Fibroblast of peridontal ligament (primary cell): ENCODE results near the gene PDE6D.

Experiments
- DNase-seq: peaks from one replicate; pipeline ENCODE4 v3.0.0-alpha.2; 2010; ENCODE audit errors: extremely low read depth

PDE6D gene

DNA sequence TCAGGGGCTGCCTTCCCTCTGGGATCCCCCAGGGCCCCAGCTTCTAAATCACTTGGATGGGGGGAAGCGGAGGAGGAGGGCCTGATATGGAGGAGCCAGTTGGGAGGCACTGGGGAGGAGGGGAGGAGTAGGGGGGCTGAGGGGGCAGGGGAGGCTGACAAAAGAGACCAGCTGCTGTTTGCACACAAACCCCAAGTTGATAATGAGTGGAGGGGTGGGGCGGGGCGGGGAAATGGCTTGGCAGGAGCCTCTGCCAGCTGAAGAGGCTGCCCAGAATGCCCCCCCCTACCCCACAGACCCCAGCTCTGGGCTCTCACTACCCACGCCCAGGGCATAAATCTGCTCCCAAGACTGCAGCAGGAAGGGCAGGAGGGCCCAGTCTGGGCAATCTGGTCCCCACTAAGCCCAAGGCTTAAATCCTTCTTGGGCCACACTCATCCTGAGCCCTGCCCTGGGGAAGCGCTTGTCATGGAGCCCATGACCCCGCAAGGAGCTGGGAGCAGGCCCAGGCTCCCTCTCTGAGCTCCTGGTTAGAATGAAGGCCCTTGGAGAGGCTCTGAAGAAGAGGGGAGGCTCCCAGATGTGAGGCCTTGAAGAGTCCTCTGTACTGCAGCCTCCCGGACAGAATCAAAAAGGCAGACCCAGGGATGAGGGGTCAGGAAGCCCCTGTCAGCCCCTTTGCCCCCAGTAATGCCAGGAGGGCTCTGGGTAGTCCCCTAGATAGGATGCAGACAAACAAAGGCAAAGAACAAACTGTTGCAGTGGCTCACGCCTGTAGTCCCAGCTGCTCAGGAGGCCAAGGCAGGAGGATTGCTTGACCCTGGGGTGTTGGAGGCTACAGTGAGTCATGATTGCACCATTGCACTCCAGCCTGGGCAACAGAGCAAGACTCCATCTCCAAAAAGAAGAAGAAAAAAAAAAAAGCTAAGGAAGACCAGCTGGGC is 97.5 kb downstream of the PDE6D start:
- no peak for DNase-seq

DNA sequence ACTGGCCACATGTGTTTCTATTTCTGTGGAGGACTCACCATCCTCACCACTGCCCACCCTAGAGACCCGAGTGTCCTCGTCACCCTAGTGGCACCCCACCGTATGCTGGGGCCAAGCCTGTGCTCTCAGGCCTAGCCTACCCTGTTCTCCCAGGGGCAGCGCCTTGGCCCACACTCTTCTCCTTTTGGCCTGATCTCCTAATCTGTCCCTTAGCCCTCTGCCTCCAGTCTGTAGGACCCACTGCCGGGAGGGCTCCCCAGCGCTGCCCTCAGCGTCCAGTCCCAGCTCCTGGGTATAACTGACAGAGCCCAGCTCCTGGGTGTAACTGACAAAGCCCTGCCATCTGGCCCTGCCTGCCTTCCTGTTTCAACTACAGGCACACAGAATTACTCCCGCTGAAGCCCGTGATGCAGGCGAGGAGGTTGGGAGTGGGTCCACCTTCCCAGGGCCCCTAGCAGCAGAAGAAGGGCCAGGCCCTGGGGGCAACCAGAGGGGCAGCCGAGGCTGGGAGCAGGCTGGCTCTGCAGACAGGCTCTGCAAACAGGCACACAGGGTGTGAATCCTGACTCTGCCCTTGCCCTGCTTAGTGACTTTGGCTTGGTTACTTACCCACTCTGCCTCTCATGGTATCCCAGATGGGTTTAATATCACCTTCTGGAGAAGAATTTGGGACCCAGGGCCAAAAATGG is 98.3 kb downstream of the PDE6D start:
- no peak for DNase-seq
